Right lobe of liver (tissue), 6 donors: ENCODE data around the gene SLC25A45. TPM values are rescaled to one million over a fixed set of nuclear protein-coding genes. Genes with fewer than 3 reads are reported as not detected.

Experiments used
- ATAC-seq, 4 donors: fragments of 200-7000 bp; cut with Tn5 transposase; one replicate each; pipeline ENCODE4 v1.9.1; 2020; ENCODE audit warnings: mild to moderate bottlenecking in 4 of 4, moderate library complexity in 4 of 4
- DNase-seq, 3 donors: peaks; one replicate each; pipeline ENCODE4 v3.0.0-alpha.2; 2020
- H3K27ac ChIP-seq, 3 donors: fragments of 200-600 bp; one replicate each; pipeline ENCODE4 v1.8.0; 2022
- H3K27me3 ChIP-seq, 2 donors: fragments of 200-600 bp; one replicate each; pipeline ENCODE4 v1.8.0; 2022
- H3K36me3 ChIP-seq, 4 donors: fragments of 200-600 bp; sonication (generic) in 1 of 4; one replicate each; pipeline versions ENCODE4 v1.5.1 to v1.8.0; 2017 to 2022; ENCODE audit warnings: control low read depth in 1 of 4
- H3K4me1 ChIP-seq, 4 donors: fragments of 200-600 bp; sonication (generic) in 1 of 4; one replicate each; pipeline versions ENCODE4 v1.5.1 to v1.8.0; 2017 to 2022; ENCODE audit warnings: control low read depth in 1 of 4
- H3K4me3 ChIP-seq, 3 donors: fragments of 200-600 bp; one replicate each; pipeline ENCODE4 v1.8.0; 2022
- H3K9me3 ChIP-seq, 4 donors: fragments of 200-600 bp; sonication (generic) in 1 of 4; one replicate each; pipeline versions ENCODE4 v1.5.1 to v1.8.0; 2017 to 2022; ENCODE audit warnings: control low read depth in 1 of 4
- CTCF ChIP-seq, 4 donors: fragments of 200-600 bp in 3 of 4; fragments of 450-650 bp in 1 of 4; IDR thresholded peaks; one replicate each; pipeline versions ENCODE4 v1.5.1 to v1.8.0; 2016 to 2022; ENCODE audit warnings: antibody characterized with exemption in 4 of 4, mild to moderate bottlenecking in 2 of 4
- POLR2A ChIP-seq: fragments of 450-650 bp; IDR thresholded peaks from one replicate; pipeline ENCODE4 v1.6.1; 2017; ENCODE audit warnings: antibody characterized with exemption, mild to moderate bottlenecking
- WGBS: methylation state at CpG from one replicate; pipeline ENCODE4 v1.1.6; 2018; ENCODE audit warnings: low coverage, low lambda C conversion rate; ENCODE audit not compliant: insufficient coverage; ENCODE audit errors: missing lambda C conversion rate; 5-methylcytosine and 5-hydroxymethylcytosine counted together
- intact Hi-C, 2 donors: fragments of 100-400 bp; cut with DNase I; formaldehyde crosslinking; loops; one replicate each; pipeline versions ENCODE4 v1.11.2 to v1.14.1; 2022
- total RNA-seq, 6 experiments: library from RNA; depleted of rRNA in 2 of 6; stranded (reverse); fragments of >200 nt in 2 of 6; fragmentation: NEBNext Ultra II Directional in 3 of 6; extraction: Animal tissue kit (Norgen Biotek cat#: 25700) in 3 of 6; gene quantifications; one replicate each; pipeline versions ENCODE4 v1.1.0 to v1.2.4, GENCODE V29; 2016 to 2023
- donor health status: DM: no; HTN: yes; CAD: no.
- donor health status: DM: no; HTN: no; CAD: no.
- donor health status: DM: no; HTN: no; CAD: no.
- donor health status: DM: no; HTN: yes; CAD: no.
- donor health status: DM: no; HTN: yes; CAD: no.

Gene SLC25A45
- total RNA-seq, 6 experiments from 2014 or later, result 7.5 to 17.5 (median 12.1) TPM

GRCh38 chr11:65379698-65380459, 2.6 kb downstream of the SLC25A45 start:
- DNase-seq, result peak in 1 of 3 donors; percentile 52
- no peaks in the 10 kb centered on the region for H3K36me3 ChIP-seq
- H3K4me3 ChIP-seq, result no peak overlapping the region
- TF ChIP-seq POLR2A, result no peak
- no peak for TF ChIP-seq CTCF (IDR thresholded peaks at IDR 0.05)
- no peaks in the 10 kb centered on the region for H3K9me3 ChIP-seq
- 95% methylated on average over 4 of the region's 13 CpGs for WGBS
- H3K4me1 ChIP-seq, result peaks cover 0 to 30% (median 10%) of the 10 kb centered on the region in 4 donors
- no peak for ATAC-seq
- no peak overlapping the region for H3K27ac ChIP-seq
- no peaks in the 10 kb centered on the region for H3K27me3 ChIP-seq
- intact Hi-C loops, result no loop called here

GRCh38 chr11:65378928-65379638, 3.4 kb downstream of the SLC25A45 start:
- Histone ChIP-seq H3K4me3 (no peak overlapping the region), H3K4me1 (peaks cover 0 to 30% (median 10%) of the 10 kb centered on the region in 4 donors), H3K9me3 (no peaks in the 10 kb centered on the region), H3K36me3 (no peaks in the 10 kb centered on the region), H3K27ac (no peak overlapping the region), H3K27me3 (no peaks in the 10 kb centered on the region)
- TF ChIP-seq CTCF (IDR thresholded peaks at IDR 0.05) (no peak), POLR2A (no peak)
- peak in 2 of 3 donors; percentile 48 to 61 for DNase-seq
- WGBS, result 100% methylated on average over 4 of the region's 14 CpGs
- intact Hi-C loops, result no loop called here
- ATAC-seq, result no peak

- Histone ChIP-seq H3K4me3 (no peak overlapping the region), H3K36me3 (no peaks in the 10 kb centered on the region), H3K27me3 (no peaks in the 10 kb centered on the region), H3K9me3 (no peaks in the 10 kb centered on the region), H3K27ac (no peak overlapping the region), H3K4me1 (peaks cover 0 to 30% (median 10%) of the 10 kb centered on the region in 4 donors)
- intact Hi-C loops, result no loop called here
- TF ChIP-seq CTCF (IDR thresholded peaks at IDR 0.05) (no peak), POLR2A (no peak)
- peak in 1 of 3 donors; percentile 46 for DNase-seq
- 61% methylated on average over 4 of the region's 19 CpGs for WGBS
- ATAC-seq, result no peak
Measured at GRCh38 chr11:65378208-65378927, 4.1 kb downstream of the SLC25A45 start.

GRCh38 chr11:65377777-65378176, 4.7 kb downstream of the SLC25A45 start:
- no peak for TF ChIP-seq CTCF (IDR thresholded peaks at IDR 0.05)
- no peak for TF ChIP-seq POLR2A

More at GRCh38 chr11:65377777-65378176, 4.7 kb downstream of the SLC25A45 start:
- no peak for ATAC-seq
- Histone ChIP-seq H3K9me3 (no peaks in the 10 kb centered on the region), H3K27me3 (no peaks in the 10 kb centered on the region), H3K4me1 (peaks cover 0 to 24% (median 8%) of the 10 kb centered on the region in 4 donors), H3K27ac (no peak overlapping the region), H3K36me3 (no peaks in the 10 kb centered on the region), H3K4me3 (no peak overlapping the region)
- WGBS, result 97% methylated on average over 5 of the region's 8 CpGs
- DNase-seq, result peak in 1 of 3 donors; percentile 45
- intact Hi-C loops, result no loop called here
